NOMO-1 treated with dmso at 0.1 percent for 144 hours (cell line): ENCODE measurements around the gene IGLL1.
"Not testable (repeated sequence)": the region's sequence is repeated elsewhere in the genome, so short reads cannot be mapped to it uniquely, and the experiment has no call there.

Source experiments
- DNase-seq: peaks from one replicate; lab custom pipeline; 2025; ENCODE audit not compliant: unreplicated experiment; lab: John Stamatoyannopoulos, UW

The IGLL1 gene

DNA sequence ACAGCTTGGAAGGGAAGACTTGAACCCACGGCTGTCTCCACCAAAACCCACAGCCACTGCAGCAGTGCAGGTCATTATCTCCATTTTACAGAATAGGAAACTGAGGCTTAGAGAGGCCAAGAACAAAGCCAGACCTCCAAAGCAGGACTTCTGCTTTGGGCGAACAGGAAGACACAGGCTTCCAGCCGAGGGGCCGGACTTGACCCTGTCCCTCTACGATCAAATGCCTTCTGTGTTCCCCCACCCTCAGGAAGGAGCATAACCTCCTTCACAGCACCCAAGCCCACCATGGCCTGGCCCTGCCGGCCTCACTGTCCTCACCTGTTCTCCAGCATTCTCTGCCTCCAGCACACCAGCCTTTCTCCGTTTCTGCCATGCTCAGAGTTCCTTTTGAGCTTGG, 15.8 kb downstream of the IGLL1 start:
- no peak for DNase-seq

DNA sequence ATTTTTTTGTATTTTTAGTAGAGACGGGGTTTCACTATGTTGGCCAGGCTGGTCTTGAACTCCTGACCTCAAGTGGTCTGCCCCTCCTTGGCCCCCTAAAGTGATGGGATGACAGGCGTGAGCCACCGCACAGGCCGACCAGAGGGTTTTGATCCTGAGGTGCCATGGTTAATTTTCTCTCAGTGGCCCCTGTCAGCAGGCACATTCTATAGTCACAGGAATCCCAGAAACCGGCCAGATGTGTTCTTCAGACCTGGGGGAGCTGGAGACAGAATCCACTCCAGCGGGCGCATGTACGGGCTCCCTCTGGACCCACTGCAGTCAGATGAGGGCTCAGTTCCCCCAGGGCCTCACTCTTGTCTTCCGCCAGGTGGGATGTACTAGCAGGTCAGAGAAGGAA, 17.0 kb downstream of the IGLL1 start:
- DNase-seq = no peak

DNA sequence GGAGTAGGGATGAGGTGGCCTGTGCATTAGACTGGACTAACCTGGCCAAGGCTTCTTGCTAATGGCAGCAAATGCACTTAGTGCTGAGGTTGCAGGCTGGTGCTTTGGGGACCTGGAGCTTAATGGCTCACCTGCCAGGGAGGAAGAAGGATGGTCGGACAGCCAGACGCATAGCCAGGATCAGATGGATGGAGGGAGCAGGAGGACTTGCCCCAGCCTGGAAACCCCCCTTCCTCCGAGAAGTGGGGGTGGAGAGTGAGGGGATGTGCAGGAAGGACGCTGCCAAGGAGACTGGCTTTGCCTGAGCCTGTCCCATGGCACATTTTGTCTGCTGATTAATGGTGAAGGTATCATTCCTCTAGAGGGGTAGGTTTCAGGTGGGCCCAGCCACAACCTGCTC, 17.9 kb downstream of the IGLL1 start:
- DNase-seq = no peak

DNA sequence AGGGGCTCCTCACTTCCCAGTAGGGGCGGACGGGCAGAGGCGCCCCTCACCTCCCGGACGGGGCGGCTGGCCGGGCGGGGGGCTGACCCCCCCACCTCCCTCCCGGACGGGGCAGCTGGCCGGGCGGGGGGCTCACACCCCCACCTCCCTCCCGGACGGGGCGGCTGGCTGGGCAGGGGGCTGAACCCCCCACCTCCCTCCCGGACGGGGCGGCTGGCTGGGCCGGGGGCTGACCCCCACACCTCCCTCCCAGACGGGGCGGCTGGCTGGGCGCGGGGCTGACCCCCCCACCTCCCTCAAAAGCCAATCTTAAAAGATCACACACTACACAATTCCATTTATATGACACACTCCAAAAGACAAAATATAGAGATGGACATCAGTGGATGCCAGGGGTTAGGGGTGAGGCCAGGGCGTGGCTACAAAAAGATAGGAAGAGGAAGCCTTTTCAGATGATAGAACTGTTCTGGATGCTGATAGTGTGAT, 19.0 kb downstream of the IGLL1 start:
- DNase-seq = not testable (repeated sequence)

DNA sequence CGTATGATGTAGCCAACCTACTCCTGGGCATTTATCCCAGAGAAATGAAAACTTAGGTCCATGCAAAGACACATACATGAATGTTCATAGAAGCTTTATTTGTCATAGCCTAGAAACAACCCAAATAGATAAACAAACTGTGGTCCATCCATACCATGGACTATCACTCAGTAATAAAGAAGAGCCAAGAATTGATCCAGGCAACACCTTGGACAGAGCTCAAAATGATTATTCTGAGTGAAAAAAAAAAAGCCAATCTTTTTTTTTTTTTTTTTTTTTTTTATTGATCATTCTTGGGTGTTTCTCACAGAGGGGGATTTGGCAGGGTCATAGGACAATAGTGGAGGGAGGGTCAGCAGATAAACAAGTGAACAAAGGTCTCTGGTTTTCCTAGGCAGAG, 19.9 kb downstream of the IGLL1 start:
- not testable (repeated sequence) for DNase-seq

DNA sequence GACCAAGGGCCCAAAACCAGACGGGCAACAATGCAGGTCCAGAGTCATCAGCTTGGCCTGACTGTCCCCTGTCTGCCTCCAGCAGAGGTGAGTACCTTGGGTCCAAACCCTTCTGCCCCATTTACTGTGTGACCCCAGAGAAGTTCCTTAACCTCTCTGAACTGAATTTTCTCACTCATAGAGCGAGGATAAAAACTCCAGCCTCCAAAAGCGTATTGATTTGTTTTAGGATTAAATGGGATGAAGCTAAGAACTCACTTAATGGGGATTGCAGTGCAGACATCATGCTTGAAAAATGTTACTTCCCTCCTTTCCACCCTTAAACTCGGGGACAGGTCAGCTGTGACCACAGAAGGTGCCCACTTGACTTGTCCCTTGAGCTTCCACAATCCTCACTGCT, 22.6 kb downstream of the IGLL1 start:
- DNase-seq = no peak

DNA sequence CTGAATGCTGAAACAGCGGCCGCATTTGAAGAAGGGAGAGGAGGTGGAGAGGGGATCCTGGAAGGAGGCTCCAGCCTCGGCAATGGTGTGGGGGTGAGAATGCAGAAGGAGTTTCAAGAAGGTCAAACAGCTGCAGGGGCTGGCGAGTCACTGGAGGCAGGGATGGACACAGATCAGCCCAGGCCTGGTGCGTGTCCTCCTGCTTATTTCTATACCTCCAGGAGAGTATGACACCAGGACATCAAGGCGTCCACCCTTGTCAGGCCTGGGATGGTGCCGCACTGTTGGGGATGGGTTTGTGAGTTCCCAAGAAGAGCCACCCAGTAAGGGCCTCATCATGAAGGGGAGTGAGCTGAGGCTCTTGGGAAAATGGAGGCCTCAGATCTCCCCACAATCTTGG, 23.1 kb downstream of the IGLL1 start:
- DNase-seq = no peak

DNA sequence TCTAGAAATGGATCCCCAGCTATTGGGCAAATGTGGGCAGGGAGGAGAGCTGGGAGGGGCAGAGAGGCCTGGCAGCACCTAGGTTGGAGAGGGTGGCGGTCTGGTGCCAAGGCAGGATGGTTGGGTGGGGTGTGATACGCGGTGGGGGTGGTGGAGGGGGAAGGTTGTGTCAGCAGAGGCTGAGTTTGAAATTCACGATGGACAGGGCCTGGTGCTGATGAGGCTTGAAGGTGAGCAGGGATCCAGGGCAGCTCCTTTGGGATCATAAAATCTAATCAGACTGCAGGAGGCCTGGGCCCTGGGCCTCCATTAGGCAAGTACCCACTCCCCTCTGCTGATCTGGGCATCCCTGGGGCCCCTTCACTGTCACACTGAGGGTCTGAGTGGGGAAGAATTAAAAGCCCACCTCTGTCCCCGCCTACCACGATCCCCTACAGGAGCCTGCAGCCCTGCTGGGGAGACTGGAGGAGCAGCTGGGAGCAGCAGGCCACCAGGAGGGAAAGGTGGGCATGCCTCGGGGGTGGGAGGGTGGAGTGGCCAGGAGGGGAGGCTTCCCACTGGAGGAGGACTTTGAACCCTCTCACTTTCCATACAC, 24.0 kb downstream of the IGLL1 start:
- DNase-seq = no peak

DNA sequence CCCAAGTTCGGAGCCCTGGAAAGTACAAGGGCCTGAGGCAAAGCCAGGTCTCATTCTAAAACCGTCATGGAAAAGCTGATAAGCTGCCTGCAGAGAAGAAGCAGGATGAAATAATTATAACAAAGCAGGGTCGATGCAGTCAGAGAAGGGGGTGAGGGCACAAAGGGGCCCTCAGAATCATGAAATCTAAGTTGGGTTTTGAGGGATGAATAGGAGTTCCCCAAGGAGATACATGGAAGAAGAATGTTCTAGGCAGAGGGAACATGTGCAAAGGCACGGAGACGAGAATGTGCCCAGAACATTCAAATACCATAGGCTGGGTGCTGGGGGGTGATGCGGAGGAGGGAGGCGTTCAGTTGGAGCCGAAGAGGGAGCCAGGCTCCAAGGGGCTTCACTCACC, 25.0 kb downstream of the IGLL1 start:
- no peak for DNase-seq

DNA sequence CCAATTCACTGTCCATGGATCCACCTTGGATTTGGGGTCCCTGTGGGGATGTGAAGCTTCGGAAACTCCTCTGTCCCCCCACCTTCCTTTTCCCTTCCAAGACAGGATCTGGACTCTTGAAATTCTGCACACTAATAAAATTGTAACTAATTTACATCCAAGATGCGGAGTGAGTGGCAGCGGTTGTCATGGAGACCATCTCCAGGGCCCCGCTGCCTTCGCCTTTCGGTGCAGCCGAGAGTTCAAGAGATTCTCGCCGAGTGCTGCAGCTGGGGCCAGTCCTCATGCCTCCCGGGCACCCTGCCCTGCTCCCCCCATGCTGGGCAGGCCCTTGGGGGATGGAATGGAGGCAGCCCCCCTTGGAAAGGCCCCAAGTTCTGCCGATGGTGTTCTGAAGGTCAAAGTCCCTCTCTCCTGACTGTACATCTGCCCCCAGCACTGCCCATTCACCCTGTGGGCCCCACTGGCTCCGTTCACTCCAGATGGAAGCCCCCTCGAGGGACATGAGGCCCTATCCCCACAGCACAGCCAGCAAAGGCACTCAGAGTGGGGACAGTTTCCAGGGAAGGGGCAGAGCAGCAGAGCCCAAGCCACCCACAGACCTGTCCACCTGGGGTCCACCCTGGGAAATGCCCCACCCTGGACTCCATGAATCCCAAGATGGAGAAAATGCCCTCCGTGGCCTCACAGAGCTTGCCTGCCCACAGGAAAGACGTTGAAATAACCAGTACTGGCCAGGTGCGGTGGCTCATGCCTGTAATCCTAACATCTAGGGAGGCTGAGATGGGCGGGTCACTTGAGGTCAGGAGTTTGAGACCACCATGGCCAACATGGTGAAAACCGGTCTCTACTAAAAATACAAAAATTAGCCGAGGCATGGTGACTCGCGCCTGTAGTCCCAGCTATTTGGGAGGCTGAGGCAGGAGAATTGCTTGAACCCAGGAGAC, 25.9 kb downstream of the IGLL1 start:
- DNase-seq = no peak

DNA sequence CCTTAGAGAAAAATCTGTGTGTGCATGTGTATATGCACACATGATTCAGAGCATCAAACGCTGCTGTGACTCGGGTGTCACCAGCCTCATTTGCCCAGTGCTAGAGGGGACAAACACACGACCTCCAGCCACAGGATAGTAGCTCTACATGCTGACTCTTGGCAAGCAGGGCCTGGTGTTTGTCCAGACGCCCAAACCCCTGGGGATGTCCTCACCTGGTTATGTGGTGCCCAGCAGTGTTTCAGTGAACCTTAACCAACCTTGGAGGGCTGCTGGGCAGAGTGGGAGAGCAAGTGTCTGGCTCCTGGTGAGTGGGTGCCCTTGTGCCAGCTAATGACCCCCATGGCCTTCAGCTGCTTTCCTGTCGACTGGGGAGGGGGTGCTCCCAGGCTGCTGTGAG, 26.7 kb downstream of the IGLL1 start:
- no peak for DNase-seq

DNA sequence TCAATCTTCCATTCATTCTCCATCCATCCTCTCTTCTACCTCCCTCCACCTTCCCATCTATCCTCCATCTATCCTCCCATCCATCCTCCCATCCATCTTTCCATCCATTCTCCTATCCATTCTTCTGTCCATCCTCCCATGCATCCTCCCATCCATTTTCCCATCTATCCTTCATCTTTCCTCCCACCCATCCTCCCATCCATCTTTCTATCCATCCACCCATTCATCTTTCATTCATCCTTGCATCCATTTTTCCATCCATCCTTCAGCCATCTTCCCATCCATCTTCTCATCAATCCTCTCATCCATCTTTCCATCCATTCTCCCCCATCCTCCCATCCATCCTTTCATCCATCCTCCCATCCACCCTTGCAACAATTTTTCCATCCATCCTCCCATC, 27.5 kb downstream of the IGLL1 start:
- no peak for DNase-seq

DNA sequence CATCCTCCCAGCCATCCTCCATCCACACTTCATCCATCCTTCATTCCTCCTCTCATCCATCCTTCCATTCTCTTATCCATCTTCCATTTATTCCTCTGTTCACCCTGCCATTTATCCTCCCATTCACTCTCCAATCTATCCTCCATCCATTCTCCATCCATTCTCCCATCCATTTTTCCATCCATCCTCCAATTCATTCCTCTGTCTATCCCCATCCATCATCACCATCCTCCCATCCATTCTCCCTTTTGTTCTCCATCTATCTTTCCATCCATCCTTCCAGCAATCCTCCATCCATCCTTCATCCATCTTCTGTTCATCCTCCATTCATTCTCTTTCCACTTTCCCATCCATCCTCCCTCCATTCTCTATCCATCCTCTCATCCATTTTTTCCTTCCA, 28.7 kb downstream of the IGLL1 start:
- DNase-seq = no peak

DNA sequence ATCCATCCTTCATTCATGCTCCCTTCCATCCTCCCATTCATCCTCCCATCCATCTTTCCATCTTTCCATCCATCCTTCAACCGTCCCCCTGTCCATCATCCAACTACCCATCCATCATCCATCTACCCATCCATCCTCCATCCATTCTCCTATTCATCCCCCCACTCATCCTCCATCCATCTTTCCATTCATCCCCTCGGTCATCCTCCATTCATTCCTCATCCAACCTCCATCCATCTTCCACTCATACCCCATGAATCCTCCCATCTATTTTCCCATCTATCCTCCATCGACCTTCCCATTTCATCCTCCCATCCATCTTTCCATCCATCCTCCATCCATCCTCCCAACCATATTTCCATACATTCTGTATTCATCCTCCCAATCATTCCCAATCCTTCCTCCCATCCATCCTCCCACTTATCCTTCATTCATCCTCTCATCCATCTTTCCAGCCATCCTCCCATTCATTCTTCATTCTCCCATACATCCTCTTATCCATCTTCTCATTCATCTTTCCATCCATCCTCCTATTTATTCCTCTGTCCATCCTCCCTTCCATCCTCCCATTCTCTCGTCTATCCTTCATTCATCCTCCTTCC, 29.9 kb downstream of the IGLL1 start:
- DNase-seq = no peak

DNA sequence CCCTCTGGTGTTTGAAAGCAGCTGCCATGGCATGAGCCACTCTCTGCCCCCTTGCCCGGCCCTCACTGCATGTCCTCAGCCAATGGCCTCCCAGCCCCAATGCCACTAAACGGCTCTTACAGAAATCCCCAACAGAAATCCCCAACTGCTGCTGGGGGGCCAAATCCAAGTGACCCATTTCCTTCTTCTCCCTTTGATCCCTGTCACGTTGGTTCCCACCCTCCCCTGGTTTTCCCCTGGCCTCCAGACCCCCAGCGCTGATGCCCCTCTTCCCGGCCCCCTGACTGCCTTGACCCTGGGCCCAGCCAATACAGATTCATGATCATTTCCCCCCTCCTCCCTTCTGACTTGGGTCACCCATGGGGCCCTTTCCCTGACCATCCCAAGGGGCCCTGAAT, 30.9 kb downstream of the IGLL1 start:
- DNase-seq = no peak

DNA sequence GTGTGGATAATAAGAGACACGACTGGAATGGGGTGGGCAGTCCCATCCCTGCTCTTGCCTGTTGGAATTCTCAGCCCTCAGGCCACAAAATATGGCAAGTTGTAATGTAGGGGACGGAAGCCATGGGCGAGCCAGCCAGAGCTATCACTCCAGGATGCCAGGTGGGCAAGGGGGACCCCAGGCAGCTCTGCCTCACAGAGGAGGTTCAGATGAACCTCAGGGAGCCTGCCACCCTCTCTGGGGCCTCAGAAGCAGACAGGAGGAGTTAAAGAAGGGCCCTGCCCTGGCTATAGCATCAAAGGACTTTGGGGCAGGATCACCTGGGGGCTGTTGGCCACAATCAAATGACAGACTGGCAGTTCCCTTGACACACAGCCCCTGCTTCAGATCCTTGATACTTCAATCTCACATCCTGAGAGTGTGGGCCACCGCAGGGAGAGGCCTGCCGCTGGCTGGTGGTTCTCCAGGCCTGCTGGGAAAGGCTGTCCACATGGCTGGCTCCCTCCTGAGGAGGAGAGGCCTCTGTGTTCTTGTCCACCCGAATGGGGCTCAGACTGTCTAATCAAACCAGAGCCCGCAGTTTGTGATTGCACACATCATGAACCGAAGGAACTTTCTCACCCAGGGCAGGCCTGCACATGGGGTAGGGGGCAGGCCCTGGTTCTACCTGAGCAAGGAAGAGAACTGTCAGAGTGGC, 31.4 kb downstream of the IGLL1 start:
- DNase-seq = no peak

DNA sequence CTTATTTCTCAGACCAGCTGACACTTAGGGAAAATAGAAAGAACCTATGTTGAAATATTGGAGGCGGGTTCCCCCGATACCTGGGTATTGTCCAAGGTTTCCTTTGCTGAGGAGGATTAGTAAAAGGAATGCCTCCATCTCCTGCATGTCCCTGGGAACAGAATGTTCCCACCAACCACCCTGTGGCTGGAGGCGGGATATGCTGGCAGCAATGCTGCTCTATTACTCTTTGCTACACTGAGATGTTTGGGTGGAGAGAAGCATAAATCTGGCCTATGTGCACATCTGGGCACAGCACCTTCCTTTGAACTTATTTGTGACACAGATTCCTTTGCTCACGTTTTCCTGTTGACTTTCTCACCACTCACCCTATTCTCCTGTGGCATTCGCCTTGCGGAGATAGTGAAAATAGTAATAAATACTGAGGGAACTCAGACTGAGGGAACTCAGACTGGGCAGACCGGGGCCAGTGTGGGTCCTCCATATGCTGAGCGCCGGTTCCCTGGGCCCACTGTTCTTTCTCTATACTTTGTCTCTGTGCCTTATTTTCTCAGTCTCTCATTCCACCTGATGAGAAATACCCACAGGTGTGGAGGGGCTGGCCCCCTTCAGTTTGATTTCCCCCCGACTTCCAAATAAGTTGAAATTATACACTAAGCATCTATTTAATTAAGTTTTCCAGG, 32.1 kb downstream of the IGLL1 start:
- no peak for DNase-seq

DNA sequence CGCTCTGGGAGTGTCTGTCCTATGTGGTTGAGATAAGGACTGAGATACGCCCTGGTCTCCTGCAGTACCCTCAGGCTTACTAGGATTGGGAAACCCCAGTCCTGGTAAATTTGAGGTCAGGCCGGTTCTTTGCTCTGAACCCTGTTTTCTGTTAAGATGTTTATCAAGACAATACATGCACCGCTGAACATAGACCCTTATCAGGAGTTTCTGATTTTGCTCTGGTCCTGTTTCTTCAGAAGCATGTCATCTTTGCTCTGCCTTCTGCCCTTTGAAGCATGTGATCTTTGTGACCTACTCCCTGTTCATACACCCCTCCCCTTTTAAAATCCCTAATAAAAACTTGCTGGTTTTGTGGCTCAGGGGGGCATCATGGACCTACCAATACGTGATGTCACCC, 32.7 kb downstream of the IGLL1 start:
- not testable (repeated sequence) for DNase-seq

DNA sequence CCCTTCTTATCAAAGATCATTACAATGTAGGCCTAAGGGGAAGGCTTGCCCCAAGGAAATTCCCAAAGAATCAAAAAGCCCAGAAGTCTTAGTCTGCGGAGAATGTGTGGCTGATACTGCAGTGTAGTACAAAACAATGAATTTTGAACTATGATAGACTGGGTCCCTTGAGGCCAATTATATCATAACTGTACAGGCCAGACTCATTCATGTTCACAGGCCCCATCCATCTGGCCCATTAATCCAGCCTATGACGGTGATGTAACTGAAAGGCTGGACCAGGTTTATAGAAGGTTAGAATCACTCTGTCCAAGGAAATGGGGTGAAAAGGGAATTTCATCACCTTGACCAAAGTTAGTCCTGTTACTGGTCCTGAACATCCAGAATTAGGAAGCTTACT, 35.2 kb downstream of the IGLL1 start:
- no peak for DNase-seq

DNA sequence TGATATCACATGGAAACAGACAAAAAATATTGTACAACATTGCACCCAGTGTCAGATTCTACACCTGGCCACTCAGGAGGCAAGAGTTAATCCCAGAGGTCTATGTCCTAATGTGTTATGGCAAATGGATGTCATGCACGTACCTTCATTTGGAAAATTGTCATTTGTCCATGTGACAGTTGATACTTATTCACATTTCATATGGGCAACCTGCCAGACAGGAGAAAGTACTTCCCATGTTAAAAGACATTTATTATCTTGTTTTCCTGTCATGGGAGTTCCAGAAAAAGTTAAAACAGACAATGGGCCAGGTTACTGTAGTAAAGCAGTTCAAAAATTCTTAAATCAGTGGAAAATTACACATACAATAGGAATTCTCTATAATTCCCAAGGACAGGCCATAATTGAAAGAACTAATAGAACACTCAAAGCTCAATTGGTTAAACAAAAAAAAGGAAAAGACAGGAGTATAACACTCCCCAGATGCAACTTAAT, 36.5 kb downstream of the IGLL1 start:
- not testable (repeated sequence) for DNase-seq

DNA sequence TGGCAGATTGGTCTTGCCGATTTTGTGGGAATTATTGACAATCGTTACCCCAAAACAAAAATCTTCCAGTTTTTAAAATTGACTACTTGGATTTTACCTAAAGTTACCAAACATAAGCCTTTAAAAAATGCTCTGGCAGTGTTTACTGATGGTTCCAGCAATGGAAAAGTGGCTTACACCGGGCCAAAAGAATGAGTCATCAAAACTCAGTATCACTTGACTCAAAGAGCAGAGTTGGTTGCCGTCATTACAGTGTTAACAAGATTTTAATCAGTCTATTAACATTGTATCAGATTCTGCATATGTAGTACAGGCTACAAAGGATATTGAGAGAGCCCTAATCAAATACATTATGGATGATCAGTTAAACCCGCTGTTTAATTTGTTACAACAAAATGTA, 37.2 kb downstream of the IGLL1 start:
- no peak for DNase-seq
